NCI-H526 treated with DMSO at 0.1 percent for 48 hours (cell line): ENCODE results near the gene TRHDE.

Experiments used
- DNase-seq: peaks from one replicate; lab custom pipeline; 2025; lab: John Stamatoyannopoulos, UW

Gene TRHDE

DNA sequence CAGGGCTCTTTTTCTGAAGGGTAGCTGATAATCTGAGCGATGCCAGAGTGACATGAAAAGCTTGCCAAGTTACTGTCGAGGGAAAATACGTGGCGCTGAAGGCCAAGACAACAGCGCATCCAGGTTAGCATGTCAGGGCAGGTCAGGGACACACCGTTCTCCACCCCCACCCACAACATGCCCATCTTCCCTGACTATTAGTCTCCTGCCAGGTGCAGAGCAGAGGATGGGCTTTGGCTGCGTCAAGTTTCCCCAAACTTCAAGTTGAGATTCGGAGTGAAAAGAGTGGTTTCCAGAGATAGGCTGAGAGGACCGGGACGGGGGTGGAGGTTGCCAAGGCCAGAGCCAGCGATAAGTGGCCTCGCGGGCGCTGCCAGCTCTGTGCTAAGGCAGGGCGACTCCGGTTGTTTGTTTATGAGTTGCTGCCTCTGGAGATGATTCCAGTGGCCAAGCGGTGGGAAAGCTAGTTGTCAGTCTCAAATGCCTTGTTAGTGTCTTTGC lies 1.7 kb downstream of the TRHDE start:
- no peak for DNase-seq

DNA sequence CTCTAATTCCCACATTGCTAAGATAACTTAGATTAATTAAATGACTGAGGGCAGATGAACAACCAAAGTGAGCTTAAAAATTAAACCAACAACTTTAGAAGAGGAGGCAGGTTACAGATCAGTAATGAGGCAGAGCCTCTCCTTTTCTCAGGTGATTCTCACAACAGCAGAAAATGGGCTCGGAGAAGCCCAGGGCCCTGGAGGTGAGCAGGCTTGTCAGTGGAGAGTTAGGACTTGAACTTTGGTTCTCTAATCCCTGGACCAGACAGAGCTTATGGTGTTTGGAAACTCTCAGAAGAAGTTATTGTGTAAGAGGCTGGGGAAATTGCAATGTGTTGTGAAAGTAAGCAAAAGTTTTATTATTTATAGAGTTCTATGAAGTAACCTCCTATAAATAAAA lies 2.8 kb downstream of the TRHDE start:
- DNase-seq, result no peak

DNA sequence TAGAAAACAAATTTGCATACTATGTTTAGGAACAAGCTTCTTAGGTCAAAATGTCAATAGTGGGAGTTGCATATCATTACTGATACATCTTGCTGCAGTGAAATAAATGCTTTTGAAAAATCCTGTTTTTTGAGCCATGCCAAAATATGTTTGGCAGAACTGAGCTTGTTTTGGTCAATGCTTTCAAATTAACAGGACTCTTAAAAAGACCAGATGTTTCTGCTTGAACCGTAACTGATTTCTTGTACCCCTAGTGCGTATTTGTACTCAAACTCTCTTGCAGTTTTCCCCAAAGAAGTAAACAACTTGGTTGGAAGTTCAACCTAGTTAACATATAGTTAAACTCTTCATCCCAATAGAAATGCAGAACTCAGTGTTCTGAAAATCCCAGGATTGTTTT lies 3.4 kb downstream of the TRHDE start:
- no peak for DNase-seq

DNA sequence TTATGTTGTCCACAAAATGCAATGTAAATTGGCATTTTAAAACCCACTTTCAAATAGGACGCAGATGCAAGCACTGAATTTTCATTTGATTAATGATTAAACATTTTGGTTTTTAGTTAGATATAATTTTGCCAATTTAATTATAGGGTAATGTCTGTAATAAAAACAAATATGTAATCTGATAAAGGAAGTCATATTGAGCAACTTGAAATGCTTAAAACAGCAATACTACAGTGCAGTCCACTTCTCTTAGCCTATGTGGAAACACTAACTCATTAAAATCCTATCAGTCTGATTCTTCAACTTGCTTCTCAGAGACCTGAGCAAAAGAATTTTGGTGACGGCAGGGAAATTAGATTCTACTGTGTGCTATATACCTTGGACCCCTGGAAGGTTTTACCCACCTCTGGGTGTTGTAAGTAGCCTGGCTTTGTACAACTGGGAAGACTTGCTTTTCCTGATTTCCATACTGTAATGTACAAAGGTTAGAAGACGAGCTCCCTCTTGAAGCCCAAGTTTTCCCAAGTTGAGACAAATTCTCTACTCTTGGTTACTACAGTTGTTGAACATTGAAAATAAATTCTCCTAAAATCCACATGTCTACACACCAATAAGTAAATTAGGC lies 4.1 kb downstream of the TRHDE start:
- no peak for DNase-seq

DNA sequence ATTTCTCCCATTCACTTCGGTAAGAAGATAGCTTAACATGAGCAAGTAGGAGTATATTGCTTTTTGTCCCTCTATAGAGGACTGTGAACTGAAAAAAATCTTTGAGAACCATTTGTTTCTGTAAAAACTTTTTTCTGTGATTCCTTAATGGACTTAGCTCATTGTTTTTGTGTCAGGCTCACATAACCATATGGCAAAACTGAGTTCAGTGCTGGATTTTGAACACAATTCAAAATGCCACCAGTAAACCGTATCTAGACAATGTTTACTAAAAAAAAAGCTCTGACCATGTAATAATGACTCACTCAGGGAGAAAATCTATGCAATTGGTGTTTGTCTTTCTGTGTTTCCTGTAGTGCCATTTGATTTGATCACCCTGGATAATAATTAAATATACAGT lies 5.2 kb downstream of the TRHDE start:
- DNase-seq, result no peak

DNA sequence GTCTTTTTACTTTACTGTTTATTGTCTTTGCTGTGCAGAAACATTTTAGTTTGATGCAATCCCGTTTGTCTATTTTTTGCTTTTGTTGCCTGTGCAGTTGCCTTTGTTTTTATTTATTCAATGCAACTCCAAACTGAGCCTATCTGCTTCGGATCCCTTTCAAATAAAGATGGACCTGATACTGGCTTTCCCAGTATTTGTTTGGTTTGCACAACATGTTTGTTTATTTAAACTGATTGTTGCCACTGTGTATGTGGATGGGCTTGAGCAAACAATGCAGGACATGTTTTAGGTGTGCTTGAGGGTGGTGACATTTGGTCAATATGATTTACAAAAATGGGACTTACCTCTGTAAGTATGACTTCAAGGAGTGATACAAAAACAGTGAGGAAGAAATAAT lies 6.7 kb downstream of the TRHDE start:
- no peak for DNase-seq

DNA sequence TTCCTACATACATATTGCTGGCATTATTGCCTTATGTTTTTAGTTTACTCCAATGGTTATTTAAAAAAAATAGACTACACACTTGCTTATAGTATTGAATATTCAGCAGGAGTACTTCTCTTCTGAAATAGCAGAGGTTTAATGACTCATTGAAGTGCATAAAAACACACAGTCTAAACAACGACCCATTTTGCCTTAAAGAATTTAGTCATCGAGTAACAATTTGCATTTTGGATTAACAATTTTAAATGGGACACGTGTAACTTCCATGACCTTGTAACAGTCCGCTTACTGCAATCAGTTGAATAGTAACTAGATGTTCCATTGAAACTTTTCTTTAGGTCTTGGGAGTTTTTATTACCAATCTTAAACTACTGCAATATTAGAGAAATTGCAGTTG lies 9.0 kb downstream of the TRHDE start:
- no peak for DNase-seq

DNA sequence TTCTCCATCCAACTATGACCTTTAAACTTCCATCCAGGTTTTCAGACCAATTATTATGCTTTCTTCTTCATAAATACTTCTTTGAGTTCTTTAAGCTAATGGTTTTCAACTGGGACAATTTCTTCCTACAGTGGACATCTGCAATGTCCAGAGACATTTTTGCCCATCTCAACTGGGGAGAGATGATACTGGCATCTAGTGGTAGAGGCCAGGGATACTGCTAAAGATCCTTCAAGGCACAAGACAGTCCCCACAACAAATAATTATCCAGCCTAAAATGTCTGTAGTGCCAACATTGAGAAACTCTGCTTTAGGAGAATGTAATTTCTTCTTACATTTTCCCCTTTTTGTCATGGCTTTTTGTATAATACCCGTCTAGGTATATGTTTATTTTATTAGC lies 10.6 kb downstream of the TRHDE start:
- no peak for DNase-seq

DNA sequence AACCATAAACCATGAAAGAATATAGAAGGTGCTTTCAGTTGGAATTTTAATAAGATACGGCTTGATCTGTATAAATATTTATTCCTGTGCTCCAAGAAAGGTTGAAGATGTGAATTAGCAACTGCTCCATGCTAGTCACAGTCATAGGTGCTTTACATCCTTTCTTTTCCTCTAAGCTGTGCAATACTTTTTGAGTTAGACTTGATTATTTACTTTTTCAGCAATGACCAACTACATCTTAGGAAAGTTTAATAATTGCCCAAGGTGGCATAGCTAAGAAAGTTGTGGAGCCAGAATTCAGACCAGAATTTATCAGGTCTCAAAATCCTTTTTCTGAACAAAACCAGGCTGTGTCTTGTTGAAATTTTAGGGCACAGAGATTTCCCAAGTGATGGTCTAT lies 13.7 kb downstream of the TRHDE start:
- DNase-seq, result no peak

DNA sequence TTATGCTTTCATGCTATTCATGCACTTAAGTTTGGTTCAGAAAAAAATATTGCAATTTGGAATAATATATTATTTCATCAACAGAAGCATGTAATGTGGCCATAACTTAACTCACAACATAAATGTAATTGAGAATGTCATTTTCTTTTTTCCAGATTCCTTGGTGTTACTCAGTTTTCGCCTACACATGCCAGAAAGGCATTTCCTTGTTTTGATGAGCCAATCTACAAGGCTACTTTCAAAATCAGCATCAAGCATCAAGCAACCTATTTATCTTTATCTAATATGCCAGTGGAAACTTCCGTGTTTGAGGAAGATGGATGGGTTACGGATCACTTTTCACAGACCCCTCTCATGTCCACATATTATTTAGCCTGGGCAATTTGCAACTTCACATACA lies 14.4 kb downstream of the TRHDE start:
- no peak for DNase-seq

DNA sequence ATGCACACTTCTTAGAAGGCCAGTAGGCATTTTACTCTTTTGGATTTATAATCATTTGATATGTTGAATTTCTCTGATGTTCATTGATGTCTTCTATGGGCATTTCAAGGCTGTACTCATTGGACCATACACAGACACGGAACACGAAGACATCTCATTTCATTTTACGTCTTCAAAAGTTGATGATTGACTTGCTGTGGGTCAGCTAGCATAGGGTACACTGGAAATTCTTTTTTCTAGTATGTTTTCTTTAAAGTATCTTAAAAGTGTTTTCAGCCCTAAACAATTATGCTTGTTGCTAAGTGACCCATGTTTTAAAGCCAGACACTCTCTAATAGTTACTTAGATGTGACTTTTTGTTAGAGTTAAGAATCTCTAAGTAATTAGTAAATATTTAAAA lies 16.3 kb downstream of the TRHDE start:
- no peak for DNase-seq

DNA sequence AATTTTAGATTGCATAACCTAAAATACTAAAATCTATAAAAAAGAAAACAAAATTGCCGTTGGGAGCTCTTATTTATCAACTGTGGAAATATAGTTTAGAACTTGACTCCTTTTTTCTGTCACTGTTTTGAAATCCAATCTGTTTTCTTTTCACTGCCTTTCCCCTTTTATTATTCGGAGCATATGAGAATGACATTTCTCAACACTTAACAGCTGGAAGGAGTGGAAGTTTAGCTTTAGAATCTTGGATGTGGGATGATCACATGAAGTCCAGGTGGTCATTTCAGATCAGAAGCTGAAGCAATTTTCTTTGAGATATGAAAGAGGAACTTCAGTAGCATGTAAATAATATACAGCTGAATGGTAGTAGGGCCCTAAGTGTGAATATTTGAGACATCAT lies 16.7 kb downstream of the TRHDE start:
- no peak for DNase-seq

DNA sequence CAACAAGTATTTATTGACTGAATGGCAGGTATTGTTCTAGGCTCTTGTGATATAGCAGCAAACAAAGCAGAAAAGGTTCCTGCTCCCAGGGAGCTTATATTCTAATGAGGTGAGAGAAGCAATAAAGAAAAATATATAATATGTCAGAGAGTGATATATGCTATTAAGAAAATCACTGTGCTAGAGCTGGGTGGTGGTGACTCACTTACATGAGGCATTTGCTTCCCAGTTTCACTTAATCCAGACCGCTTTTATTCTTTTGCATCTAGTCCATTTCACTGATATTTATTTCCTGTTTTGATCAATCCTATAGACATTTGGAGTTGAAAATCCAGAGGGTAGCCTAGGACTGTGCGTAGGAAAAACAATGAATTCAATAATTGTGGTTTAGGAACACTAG lies 17.5 kb downstream of the TRHDE start:
- DNase-seq, result no peak

DNA sequence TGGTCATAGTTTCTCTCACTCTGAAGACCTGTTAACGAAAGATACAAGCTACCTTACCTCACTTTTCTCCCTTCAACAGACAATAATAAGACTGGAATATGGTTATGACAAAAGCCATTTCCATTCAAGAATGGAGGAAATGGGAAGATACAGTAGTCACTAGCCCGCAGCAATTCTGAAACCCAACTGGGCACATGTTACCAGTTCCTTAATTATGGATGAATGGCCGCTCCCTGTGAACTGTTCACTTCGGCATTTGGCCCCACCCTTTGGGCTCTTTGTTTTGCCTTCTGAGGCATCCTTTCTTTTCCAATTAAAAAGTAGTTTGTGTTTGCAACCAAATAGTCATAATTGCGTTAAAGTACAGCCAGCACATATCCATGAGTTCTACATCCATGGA lies 19.0 kb downstream of the TRHDE start:
- DNase-seq, result no peak

DNA sequence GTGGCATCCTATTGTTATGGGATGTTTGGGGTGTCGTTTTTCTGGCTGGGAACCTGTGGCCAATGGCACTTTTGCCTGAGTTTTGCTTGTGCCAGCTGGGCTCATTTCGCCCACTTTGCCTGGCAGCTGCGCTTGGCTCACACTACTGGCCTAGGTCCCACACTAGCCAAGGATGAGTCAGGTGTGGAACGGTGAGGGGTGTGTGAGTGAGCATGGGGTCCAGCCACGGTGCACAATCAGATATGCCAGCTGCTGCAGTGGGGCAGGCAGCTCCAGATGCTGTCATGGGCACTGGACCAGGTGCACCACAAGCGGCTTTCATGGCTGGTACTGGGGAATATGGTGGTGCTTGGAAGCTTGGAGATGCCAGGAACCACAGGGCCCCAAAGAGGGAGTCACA lies 21.5 kb downstream of the TRHDE start:
- DNase-seq, result no peak

DNA sequence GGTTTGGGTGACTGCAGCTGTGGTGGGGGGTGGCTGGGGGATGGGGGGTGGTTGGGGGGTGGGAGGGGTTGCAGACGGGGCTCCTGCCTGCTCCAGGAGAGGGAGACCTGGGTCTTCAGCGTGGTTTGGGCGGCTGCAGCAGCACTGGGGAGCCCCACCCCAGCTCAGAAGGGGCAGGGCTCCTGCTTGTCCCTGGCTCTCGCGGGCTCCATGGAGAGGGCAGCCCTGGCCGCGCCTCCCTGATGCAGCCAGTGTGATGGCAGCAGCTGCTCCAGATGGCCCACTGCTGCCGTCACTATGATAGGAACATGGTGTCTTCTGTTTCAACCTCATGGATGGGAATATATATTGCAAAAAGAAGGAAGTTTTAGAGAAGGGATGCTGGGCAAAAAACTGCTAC lies 22.9 kb downstream of the TRHDE start:
- no peak for DNase-seq

DNA sequence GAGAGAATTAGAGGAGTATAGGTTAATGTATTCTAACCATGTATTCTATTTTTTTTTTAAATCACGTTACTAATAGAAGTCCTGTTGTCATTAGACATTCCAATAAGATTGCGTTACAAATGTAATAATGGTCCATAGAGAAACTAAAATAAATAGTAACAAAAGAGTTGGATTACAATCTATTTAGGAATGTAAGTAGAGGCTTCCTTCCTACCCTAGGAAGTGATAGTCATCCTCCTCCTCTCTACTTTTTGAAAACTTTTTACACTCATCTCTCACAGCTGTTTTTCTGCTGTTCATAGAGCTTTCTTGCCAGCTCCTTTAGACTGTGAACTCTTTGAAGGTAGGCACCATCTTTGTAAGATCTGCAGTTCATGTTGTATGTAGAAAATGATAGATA lies 23.6 kb downstream of the TRHDE start:
- no peak for DNase-seq

DNA sequence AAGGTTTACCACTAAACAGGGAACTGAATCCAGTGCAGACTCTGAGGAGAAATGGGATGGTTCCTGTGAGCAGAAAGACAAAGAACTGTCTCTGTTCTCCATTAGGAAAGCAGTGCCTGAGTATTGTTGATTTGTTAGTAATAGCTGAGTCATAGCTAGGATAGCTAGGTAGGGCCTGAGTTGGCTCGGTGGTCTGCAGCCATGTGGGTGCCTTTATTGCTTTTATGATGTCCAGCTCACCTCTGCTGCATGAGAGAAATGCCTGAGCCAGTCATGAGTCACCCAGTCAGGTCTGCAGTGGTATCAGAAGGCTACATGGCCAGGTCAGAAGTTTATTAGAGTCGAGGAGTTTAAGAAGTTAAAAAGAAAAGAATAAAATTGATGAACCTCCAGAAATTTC lies 24.2 kb downstream of the TRHDE start:
- no peak for DNase-seq

DNA sequence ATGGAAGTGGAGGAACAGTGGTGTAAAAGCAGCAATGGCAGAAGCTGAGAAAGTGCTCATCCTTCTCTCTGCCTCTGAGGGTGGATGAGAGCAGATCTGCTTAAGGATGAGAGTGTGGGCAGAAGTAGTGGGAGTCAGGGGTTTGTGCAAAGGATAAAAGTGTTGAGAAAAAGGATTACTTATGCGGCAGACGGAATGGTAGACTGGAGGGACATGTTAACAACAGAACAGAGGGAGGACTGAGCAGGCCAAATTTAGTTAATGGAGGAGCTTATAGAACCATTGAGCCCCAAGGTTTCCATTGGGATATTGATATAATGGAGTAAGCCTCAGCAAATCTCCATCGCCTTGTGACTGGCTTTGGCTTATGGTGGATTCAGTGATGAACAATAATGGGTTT lies 25.5 kb downstream of the TRHDE start:
- DNase-seq, result no peak

DNA sequence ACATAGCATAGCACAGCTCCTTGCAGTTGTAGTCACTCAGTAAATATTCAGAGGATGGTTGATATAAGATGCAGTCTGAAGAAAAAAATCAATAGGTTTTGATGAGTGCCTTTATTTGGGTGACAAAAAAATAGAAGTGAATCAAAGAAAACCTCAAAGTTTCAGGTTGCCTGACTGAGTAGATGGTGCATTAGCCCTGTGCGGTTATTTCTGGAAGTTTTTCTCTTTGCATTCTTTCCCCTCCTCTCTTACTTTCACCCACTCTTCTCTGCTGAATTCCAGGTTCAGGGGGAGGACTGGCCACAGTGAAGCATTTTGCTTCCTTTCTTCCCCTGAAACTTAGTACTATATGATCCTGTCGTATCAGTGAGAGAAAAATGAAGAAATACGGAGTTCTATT lies 28.6 kb downstream of the TRHDE start:
- DNase-seq, result no peak

DNA sequence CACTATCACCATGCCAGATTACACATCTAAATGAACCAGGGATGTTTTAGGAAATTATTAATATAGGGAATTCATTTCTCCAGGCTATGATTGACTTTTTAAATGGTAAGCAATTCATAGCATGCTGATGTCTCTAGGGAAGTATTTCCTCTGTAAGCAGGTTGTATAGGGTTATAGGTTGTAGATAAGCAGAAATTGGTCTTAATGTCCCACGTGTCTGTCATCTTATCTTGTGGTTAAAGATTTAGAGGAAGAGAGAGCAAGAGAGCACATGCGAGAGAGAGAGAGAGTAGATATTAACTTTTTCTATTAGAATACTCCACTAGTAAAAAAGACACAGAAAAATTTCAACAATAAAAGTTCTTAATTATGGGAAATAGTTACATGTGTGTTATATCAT lies 32.6 kb downstream of the TRHDE start:
- no peak for DNase-seq

DNA sequence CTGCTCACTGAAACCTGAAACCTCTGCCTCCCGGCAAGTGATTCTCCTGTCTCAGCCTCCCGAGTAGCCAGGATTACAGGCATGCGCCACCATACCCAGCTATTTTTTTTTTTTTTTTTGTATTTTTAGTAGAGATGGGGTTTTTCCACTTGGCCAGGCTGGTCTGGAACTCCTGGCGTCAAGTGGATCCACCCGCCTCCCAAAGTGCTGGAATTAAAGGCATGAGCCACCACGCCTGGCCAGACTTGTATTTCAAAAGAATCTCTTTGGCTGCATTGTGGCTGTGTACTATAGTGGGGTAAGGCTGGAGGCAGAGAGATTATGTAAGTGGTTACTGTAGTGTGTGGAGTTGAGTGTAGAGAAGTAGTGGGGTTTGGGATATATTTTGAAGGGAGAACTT lies 35.1 kb downstream of the TRHDE start:
- DNase-seq, result no peak

DNA sequence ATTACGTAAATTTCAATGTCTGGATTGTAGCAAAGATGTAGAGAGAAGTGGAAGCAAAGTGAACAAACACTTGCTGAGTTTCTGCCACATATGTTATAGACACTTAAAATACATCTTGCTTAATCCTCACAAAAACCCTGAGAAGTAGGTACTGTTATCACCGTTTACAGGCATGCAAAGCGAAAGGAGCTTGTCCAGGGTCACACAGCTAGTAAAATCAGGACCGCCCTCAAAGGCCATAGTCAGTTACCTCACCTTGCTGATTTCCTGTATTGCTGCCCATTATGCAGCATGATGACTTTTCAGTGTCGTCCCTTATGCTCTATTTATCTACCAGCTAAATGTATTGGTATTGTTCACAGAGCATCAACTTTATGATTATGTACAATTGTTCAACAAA lies 39.8 kb downstream of the TRHDE start:
- DNase-seq, result no peak

DNA sequence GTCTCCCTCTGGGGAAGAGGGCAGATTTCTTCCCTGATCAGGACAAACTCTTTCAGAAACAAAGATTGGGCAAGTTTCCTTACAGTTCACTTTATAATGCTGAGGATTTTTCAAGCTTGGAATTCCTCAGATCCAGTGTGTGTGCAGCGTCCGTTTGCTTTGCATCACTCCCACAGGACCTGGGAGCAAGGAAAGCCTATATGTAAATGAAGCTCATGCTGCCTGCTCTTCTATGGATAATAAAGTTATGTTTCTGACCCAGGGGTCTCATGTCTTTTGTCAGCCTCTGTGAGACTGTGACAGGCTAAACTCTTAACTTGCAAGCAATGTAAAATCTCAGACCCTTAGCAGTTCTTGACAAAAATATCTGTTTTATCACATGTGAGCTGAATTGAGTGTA lies 41.6 kb downstream of the TRHDE start:
- DNase-seq, result no peak

DNA sequence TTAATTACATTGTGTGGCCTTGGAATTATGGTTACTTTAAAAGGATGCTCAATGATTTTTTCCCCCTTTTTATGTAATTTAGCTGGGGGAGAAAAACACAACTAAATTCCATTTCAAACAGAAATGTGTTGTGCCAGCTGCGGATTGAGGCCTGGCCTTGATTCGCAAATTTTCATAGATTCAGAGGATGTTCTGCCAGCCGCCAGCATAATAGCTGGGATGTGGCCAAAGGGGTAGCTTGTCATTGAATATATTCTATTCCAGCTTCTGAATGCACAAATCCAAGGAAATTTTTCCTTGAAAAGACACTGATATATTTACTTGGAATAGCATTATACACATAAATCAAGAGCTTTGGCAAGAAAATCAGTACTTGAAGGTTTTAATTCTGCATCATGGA lies 43.7 kb downstream of the TRHDE start:
- DNase-seq, result no peak
